Astrocyte of the spinal cord (primary cell): ENCODE results near the gene ANKRD30BL.
A peak's percentile ranks its signal among the peaks of the same experiment; 100 is the strongest.
"Not testable (repeated sequence)": the region's sequence is repeated elsewhere in the genome, so short reads cannot be mapped to it uniquely, and the experiment has no call there.

Source experiments
- DNase-seq: peaks from one replicate; pipeline ENCODE4 v3.0.0; 2011; ENCODE audit warnings: low read depth, low spot score
- H3K4me3 ChIP-seq: 2 replicates; pipeline ENCODE4 v1.5.1; 2011; ENCODE audit warnings: low read depth, mild to moderate bottlenecking, low read length, moderate library complexity
- CTCF ChIP-seq: IDR thresholded peaks from 2 replicates; pipeline ENCODE4 v1.5.1; 2012; ENCODE audit warnings: low read depth, mild to moderate bottlenecking, low read length, inconsistent platforms
- in situ Hi-C: cut with HindIII; loops from 2 replicates; pipeline ENCODE4 v1.10.0; 2017; ENCODE audit warnings: low sequenced_read_pairs

The ANKRD30BL gene

GRCh38 chr2:132161161-132162124 lies at the start of gene ANKRD30BL:
Gene ANKRD30BL (minus strand): TSS chr2:132161952. CDS start chr2:132161705, 247 bp downstream.
- in situ Hi-C loops, DNase-seq, H3K4me3 ChIP-seq: not testable (repeated sequence)

GRCh38 chr2:132202866-132203265 lies 41.1 kb upstream of the ANKRD30BL start:
- H3K4me3 ChIP-seq, DNase-seq, in situ Hi-C loops: not testable (repeated sequence)

GRCh38 chr2:132192854-132193253 lies 31.1 kb upstream of the ANKRD30BL start:
- H3K4me3 ChIP-seq, DNase-seq, in situ Hi-C loops: not testable (repeated sequence)

GRCh38 chr2:132167100-132167499 lies 5.3 kb upstream of the ANKRD30BL start:
- H3K4me3 ChIP-seq, in situ Hi-C loops, DNase-seq: not testable (repeated sequence)

GRCh38 chr2:132162125-132162660 lies 441 bp upstream of the ANKRD30BL start:
- in situ Hi-C loops, DNase-seq, H3K4me3 ChIP-seq: not testable (repeated sequence)

GRCh38 chr2:132146774-132147173 lies 15.0 kb downstream of the ANKRD30BL start:
- in situ Hi-C loops, H3K4me3 ChIP-seq: not testable (repeated sequence)
- TF ChIP-seq CTCF: peak; percentile 58
- peak; percentile 28 for DNase-seq
